ENCODE data around the gene ELP1. TPM values are rescaled to one million over a fixed set of nuclear protein-coding genes. Genes with fewer than 3 reads are reported as not detected.

The ELP1 gene
- total and polyA plus RNA-seq, 4 donors = 8.0 to 39.3 (median 16.4) TPM

- ATAC-seq (ENCODE audit: insufficient read depth, low FRiP score) (no peak), DNase-seq (no peak)
- no peaks in the 10 kb centered on the region for H3K4me1 ChIP-seq (ENCODE audit: control insufficient read depth in 5 of 5, insufficient read depth in 5 of 5, low read length in 5 of 5)
- TF ChIP-seq CTCF (IDR thresholded peaks at IDR 0.05; ENCODE audit: control extremely low read depth, extremely low read depth) = no peak
- H3K27ac ChIP-seq (ENCODE audit: low read depth in 1 of 2, low read length in 1 of 2) = no peak overlapping the region
- H3K36me3 ChIP-seq (ENCODE audit: control insufficient read depth in 4 of 4, insufficient read depth in 4 of 4, low read length in 4 of 4) = no peaks in the 10 kb centered on the region
- H3K27me3 ChIP-seq (ENCODE audit: control insufficient read depth in 3 of 3, insufficient read depth in 3 of 3, low read length in 2 of 3) = no peaks in the 10 kb centered on the region
- no peak overlapping the region for H3K9ac ChIP-seq (ENCODE audit: insufficient read depth in 1 of 2, low read length in 2 of 2)
- H3K4me3 ChIP-seq = no peak overlapping the region
- no peaks in the 10 kb centered on the region for H3K9me3 ChIP-seq (ENCODE audit: control insufficient read depth in 4 of 4, insufficient read depth in 3 of 4, low read length in 3 of 4)
- WGBS, 2 donors = 82 to 93% methylated on average over 7 of the region's 7 CpGs
Measured at GRCh38 chr9:108835831-108836230, 98.1 kb downstream of the ELP1 start.

- Histone ChIP-seq H3K4me3 (no peak overlapping the region), H3K27ac (ENCODE audit: low read depth in 1 of 2, low read length in 1 of 2) (no peak overlapping the region), H3K9ac (ENCODE audit: insufficient read depth in 1 of 2, low read length in 2 of 2) (no peak overlapping the region), H3K36me3 (ENCODE audit: control insufficient read depth in 4 of 4, insufficient read depth in 4 of 4, low read length in 4 of 4) (no peaks in the 10 kb centered on the region), H3K4me1 (ENCODE audit: control insufficient read depth in 5 of 5, insufficient read depth in 5 of 5, low read length in 5 of 5) (no peaks in the 10 kb centered on the region), H3K9me3 (ENCODE audit: control insufficient read depth in 4 of 4, insufficient read depth in 3 of 4, low read length in 3 of 4) (no peaks in the 10 kb centered on the region), H3K27me3 (ENCODE audit: control insufficient read depth in 3 of 3, insufficient read depth in 3 of 3, low read length in 2 of 3) (no peaks in the 10 kb centered on the region)
- TF ChIP-seq CTCF (IDR thresholded peaks at IDR 0.05; ENCODE audit: control extremely low read depth, extremely low read depth) = no peak
- no peak for ATAC-seq (ENCODE audit: insufficient read depth, low FRiP score)
- no peak for DNase-seq
- WGBS, 2 donors = 70 to 73% methylated on average over 4 of the region's 4 CpGs
Measured at GRCh38 chr9:108834959-108835665, 98.8 kb downstream of the ELP1 start.

- no peaks in the 10 kb centered on the region for H3K27me3 ChIP-seq (ENCODE audit: control insufficient read depth in 3 of 3, insufficient read depth in 3 of 3, low read length in 2 of 3)
- H3K9ac ChIP-seq (ENCODE audit: insufficient read depth in 1 of 2, low read length in 2 of 2) = no peak overlapping the region
- ATAC-seq (ENCODE audit: insufficient read depth, low FRiP score) (no peak), DNase-seq (no peak)
- H3K27ac ChIP-seq (ENCODE audit: low read depth in 1 of 2, low read length in 1 of 2) = no peak overlapping the region
- no peak overlapping the region for H3K4me3 ChIP-seq
- no peaks in the 10 kb centered on the region for H3K9me3 ChIP-seq (ENCODE audit: control insufficient read depth in 4 of 4, insufficient read depth in 3 of 4, low read length in 3 of 4)
- TF ChIP-seq CTCF (IDR thresholded peaks at IDR 0.05; ENCODE audit: control extremely low read depth, extremely low read depth) = no peak
- H3K4me1 ChIP-seq (ENCODE audit: control insufficient read depth in 5 of 5, insufficient read depth in 5 of 5, low read length in 5 of 5) = no peaks in the 10 kb centered on the region
- no peaks in the 10 kb centered on the region for H3K36me3 ChIP-seq (ENCODE audit: control insufficient read depth in 4 of 4, insufficient read depth in 4 of 4, low read length in 4 of 4)
- WGBS, 2 donors = 94 to 100% methylated on average over 3 of the region's 3 CpGs
Measured at GRCh38 chr9:108832179-108832500, 101.8 kb downstream of the ELP1 start.

All from lung (tissue), 12 donors.